IPS-18c (cell line): Measurements from ENCODE around the gene PRDM9.
"Not testable (repeated sequence)": the region's sequence is repeated elsewhere in the genome, so short reads cannot be mapped to it uniquely, and the experiment has no call there.

Experiments
- H3K4me3 ChIP-seq: 2 replicates; pipeline ENCODE4 v1.7.0; 2013; ENCODE audit warnings: low read depth, mild to moderate bottlenecking, low read length, moderate library complexity; ENCODE audit not compliant: insufficient read depth
- H3K9me3 ChIP-seq: one replicate; pipeline ENCODE4 v1.6.1; 2013; ENCODE audit warnings: mild to moderate bottlenecking, low read length, moderate library complexity; ENCODE audit not compliant: control insufficient read depth, insufficient read depth

The PRDM9 gene

GRCh38 chr5:23522553-23522952, 15.1 kb downstream of the PRDM9 start:
- no peak overlapping the region for H3K4me3 ChIP-seq
- no peaks in the 10 kb centered on the region for H3K9me3 ChIP-seq

GRCh38 chr5:23523031-23523430, 15.6 kb downstream of the PRDM9 start:
- H3K9me3 ChIP-seq = no peaks in the 10 kb centered on the region

GRCh38 chr5:23523998-23524397, 16.6 kb downstream of the PRDM9 start:
- no peaks in the 10 kb centered on the region for H3K9me3 ChIP-seq
- H3K4me3 ChIP-seq = no peak overlapping the region

More at GRCh38 chr5:23523031-23523430, 15.6 kb downstream of the PRDM9 start:
- no peak overlapping the region for H3K4me3 ChIP-seq

- Histone ChIP-seq H3K4me3 (no peak overlapping the region), H3K9me3 (no peaks in the 10 kb centered on the region)
Observed at GRCh38 chr5:23525751-23526150, 18.3 kb downstream of the PRDM9 start.

- H3K9me3 ChIP-seq, H3K4me3 ChIP-seq: not testable (repeated sequence)
Observed at GRCh38 chr5:23526616-23527015, 19.2 kb downstream of the PRDM9 start.

GRCh38 chr5:23527216-23527920, 20.0 kb downstream of the PRDM9 start:
- not testable (repeated sequence) for H3K4me3 ChIP-seq, H3K9me3 ChIP-seq

GRCh38 chr5:23528677-23529076, 21.3 kb downstream of the PRDM9 start:
- no peaks in the 10 kb centered on the region for H3K9me3 ChIP-seq

GRCh38 chr5:23530571-23530970, 23.2 kb downstream of the PRDM9 start:
- Histone ChIP-seq H3K9me3 (no peaks in the 10 kb centered on the region), H3K4me3 (no peak overlapping the region)

More at GRCh38 chr5:23528677-23529076, 21.3 kb downstream of the PRDM9 start:
- no peak overlapping the region for H3K4me3 ChIP-seq

GRCh38 chr5:23571059-23571458, 63.6 kb downstream of the PRDM9 start:
- Histone ChIP-seq H3K4me3 (no peak overlapping the region), H3K9me3 (no peaks in the 10 kb centered on the region)
